Neural cell (in vitro differentiated cells): ENCODE data around the gene ULBP2.

Source experiments
- CTCF ChIP-seq: fragments of 450-650 bp; IDR thresholded peaks from 2 replicates; pipeline ENCODE4 v1.5.1; 2014; ENCODE audit warnings: antibody characterized with exemption, mild to moderate bottlenecking, moderate library complexity; ENCODE audit not compliant: poor library complexity, severe bottlenecking
- EP300 ChIP-seq: fragments of 450-650 bp; conservative IDR thresholded peaks from 2 replicates; pipeline ENCODE4 v1.6.1; 2014; ENCODE audit warnings: antibody characterized with exemption, mild to moderate bottlenecking, moderate library complexity; ENCODE audit not compliant: poor library complexity, severe bottlenecking
- EZH2 ChIP-seq: fragments of 200-600, 300-800 bp; shearing (Covaris generic), sonication (generic); IDR thresholded peaks from 2 replicates; pipeline ENCODE4 v1.6.1; 2014; ENCODE audit warnings: antibody characterized with exemption, low read length, borderline replicate concordance, mild to moderate bottlenecking; ENCODE audit not compliant: insufficient read depth, poor library complexity, severe bottlenecking
- MXI1 ChIP-seq: fragments of 450-650 bp; conservative IDR thresholded peaks from 2 replicates; pipeline ENCODE4 v1.6.1; 2014; ENCODE audit warnings: antibody characterized with exemption, mild to moderate bottlenecking; ENCODE audit not compliant: poor library complexity, severe bottlenecking
- POLR2AphosphoS5 ChIP-seq: IDR thresholded peaks from 2 replicates; pipeline ENCODE4 v1.6.1; 2012
- RAD21 ChIP-seq: fragments of 450-650 bp; conservative IDR thresholded peaks from 2 replicates; pipeline ENCODE4 v1.6.1; 2014; ENCODE audit warnings: antibody characterized with exemption, mild to moderate bottlenecking, moderate library complexity
- REST ChIP-seq: IDR thresholded peaks from 2 replicates; pipeline ENCODE4 v1.6.1; 2012; ENCODE audit warnings: borderline replicate concordance
- TAF1 ChIP-seq: IDR thresholded peaks from 2 replicates; pipeline ENCODE4 v1.6.1; 2012; ENCODE audit warnings: low read depth

GRCh38 chr6:149991838-149992237 lies 50.0 kb downstream of the ULBP2 start:
- TF ChIP-seq REST, result no peak
- TF ChIP-seq MXI1, result no peak
- TF ChIP-seq POLR2AphosphoS5, result no peak
- TF ChIP-seq CTCF, result no peak
- no peak for TF ChIP-seq EZH2
- no peak for TF ChIP-seq RAD21
- TF ChIP-seq EP300, result no peak
- no peak for TF ChIP-seq TAF1
